Activated naive CD4-positive, alpha-beta T cell treated with anti-CD3 and anti-CD28 coated beads, Interleukin-2, amount 10 ng/mL, durations not matched to agents 7 days and 5 days (primary cell): ENCODE measurements around the gene CBX1.
A peak's percentile ranks its signal among the peaks of the same experiment; 100 is the strongest.

Experiments used
- CTCF ChIA-PET: fragments of 350-600 bp; sonication (Branson Sonifier 250); formaldehyde crosslinking; loops from one replicate; lab custom pipeline; 2021; ENCODE audit warnings: antibody characterized with exemption; lab: Charles Lee
- DNase-seq: peaks from one replicate; pipeline ENCODE4 v3.0.0-alpha.2; 2020
- H3K27ac Mint-ChIP-seq: one replicate; pipeline ENCODE4 v1.8.0; 2021; ENCODE audit warnings: mild to moderate bottlenecking, moderate library complexity, mixed read lengths
- H3K27me3 Mint-ChIP-seq: one replicate; pipeline ENCODE4 v1.8.0; 2021; ENCODE audit warnings: mild to moderate bottlenecking, mixed read lengths
- H3K36me3 Mint-ChIP-seq: one replicate; pipeline ENCODE4 v1.8.0; 2021; ENCODE audit warnings: mixed read lengths
- H3K4me1 Mint-ChIP-seq: one replicate; pipeline ENCODE4 v1.8.0; 2021; ENCODE audit warnings: mixed read lengths
- H3K4me3 Mint-ChIP-seq: one replicate; pipeline ENCODE4 v1.8.0; 2021; ENCODE audit warnings: mild to moderate bottlenecking, moderate library complexity, mixed read lengths
- H3K9me3 Mint-ChIP-seq: one replicate; pipeline ENCODE4 v1.8.0; 2021; ENCODE audit warnings: mixed read lengths

The CBX1 gene

GRCh38 chr17:48101012-48101720, at the start of gene CBX1:
Gene CBX1, minus strand, starts transcription at chr17:48101478. Its CDS starts 24,474 bp downstream, at chr17:48077004.
- peak; percentile 96 for DNase-seq
- H3K9me3 Mint-ChIP-seq: peaks cover 13% of the 10 kb centered on the region
- peak within 1 kb of the TSS; percentile 93 for H3K27ac Mint-ChIP-seq
- peaks cover 69% of the 10 kb centered on the region for H3K4me1 Mint-ChIP-seq
- CTCF ChIA-PET: interaction anchor here (1.0 to 1.1 kb wide), 3 partner anchors 12 to 76 kb away, joined by 3 to 6 read pairs (median 3); no protein-coding TSS in a partner anchor
- no peaks in the 10 kb centered on the region for H3K27me3 Mint-ChIP-seq
- H3K4me3 Mint-ChIP-seq: peak within 1 kb of the TSS; percentile 97
- H3K36me3 Mint-ChIP-seq: peaks cover 15% of the 10 kb centered on the region

GRCh38 chr17:48150597-48151001, 49.3 kb upstream of the CBX1 start:
- CTCF ChIA-PET: no interaction called here
- Mint-ChIP-seq H3K36me3 (peaks cover 40% of the 10 kb centered on the region), H3K9me3 (no peaks in the 10 kb centered on the region), H3K4me3 (no peak overlapping the region), H3K27ac (no peak overlapping the region), H3K4me1 (no peaks in the 10 kb centered on the region), H3K27me3 (no peaks in the 10 kb centered on the region)
- DNase-seq: no peak

GRCh38 chr17:48149787-48150463, 48.6 kb upstream of the CBX1 start:
- no peak overlapping the region for H3K27ac Mint-ChIP-seq
- H3K27me3 Mint-ChIP-seq: no peaks in the 10 kb centered on the region
- peaks cover 41% of the 10 kb centered on the region for H3K36me3 Mint-ChIP-seq
- CTCF ChIA-PET: interaction anchor here (2.1 kb wide), 1 partner anchor 19 kb away, joined by 5 read pairs; no protein-coding TSS in a partner anchor
- H3K9me3 Mint-ChIP-seq: no peaks in the 10 kb centered on the region
- DNase-seq: no peak
- no peaks in the 10 kb centered on the region for H3K4me1 Mint-ChIP-seq
- H3K4me3 Mint-ChIP-seq: no peak overlapping the region

- CTCF ChIA-PET: interaction anchor here (2.1 kb wide), 1 partner anchor 18 kb away, joined by 5 read pairs; no protein-coding TSS in a partner anchor
- H3K4me3 Mint-ChIP-seq: no peak overlapping the region
- H3K36me3 Mint-ChIP-seq: peaks cover 41% of the 10 kb centered on the region
- H3K9me3 Mint-ChIP-seq: no peaks in the 10 kb centered on the region
- no peak overlapping the region for H3K27ac Mint-ChIP-seq
- H3K27me3 Mint-ChIP-seq: no peaks in the 10 kb centered on the region
- no peak for DNase-seq
- no peaks in the 10 kb centered on the region for H3K4me1 Mint-ChIP-seq
These were observed 47.8 kb upstream of the CBX1 start for GRCh38 chr17:48148854-48149786.

- Mint-ChIP-seq H3K27ac (no peak overlapping the region), H3K9me3 (no peaks in the 10 kb centered on the region), H3K27me3 (no peaks in the 10 kb centered on the region), H3K4me3 (no peak overlapping the region), H3K36me3 (peaks cover 41% of the 10 kb centered on the region), H3K4me1 (no peaks in the 10 kb centered on the region)
- DNase-seq: no peak
- CTCF ChIA-PET: interaction anchor here (0.8 to 2.1 kb wide), 2 partner anchors 8 to 17 kb away, joined by 3 to 5 read pairs; no protein-coding TSS in a partner anchor
These were observed 46.9 kb upstream of the CBX1 start for GRCh38 chr17:48148029-48148770.

GRCh38 chr17:48144976-48145798, 43.9 kb upstream of the CBX1 start:
- DNase-seq: no peak
- peaks cover 42% of the 10 kb centered on the region for H3K36me3 Mint-ChIP-seq
- no peaks in the 10 kb centered on the region for H3K9me3 Mint-ChIP-seq
- H3K4me1 Mint-ChIP-seq: peaks cover 3% of the 10 kb centered on the region
- no peak overlapping the region for H3K4me3 Mint-ChIP-seq
- H3K27me3 Mint-ChIP-seq: no peaks in the 10 kb centered on the region
- CTCF ChIA-PET: no interaction called here
- no peak overlapping the region for H3K27ac Mint-ChIP-seq

- Mint-ChIP-seq H3K36me3 (peaks cover 48% of the 10 kb centered on the region), H3K4me3 (no peak overlapping the region), H3K27ac (no peak overlapping the region)
These were observed 43.0 kb upstream of the CBX1 start for GRCh38 chr17:48144231-48144630.

GRCh38 chr17:48143629-48144028, 42.4 kb upstream of the CBX1 start:
- no peak for DNase-seq
- Mint-ChIP-seq H3K9me3 (no peaks in the 10 kb centered on the region), H3K27ac (no peak overlapping the region), H3K4me1 (peaks cover 3% of the 10 kb centered on the region), H3K27me3 (no peaks in the 10 kb centered on the region), H3K4me3 (no peak overlapping the region), H3K36me3 (peaks cover 44% of the 10 kb centered on the region)
- CTCF ChIA-PET: interaction anchor here (0.8 to 0.9 kb wide), 2 partner anchors 9 to 13 kb away, joined by 3 read pairs; no protein-coding TSS in a partner anchor

More at GRCh38 chr17:48144231-48144630, 43.0 kb upstream of the CBX1 start:
- no peak for DNase-seq
- no peaks in the 10 kb centered on the region for H3K9me3 Mint-ChIP-seq
- no peaks in the 10 kb centered on the region for H3K27me3 Mint-ChIP-seq
- CTCF ChIA-PET: no interaction called here
- peaks cover 3% of the 10 kb centered on the region for H3K4me1 Mint-ChIP-seq

GRCh38 chr17:48139944-48140343, 38.7 kb upstream of the CBX1 start:
- Mint-ChIP-seq H3K4me3 (no peak overlapping the region), H3K4me1 (peaks cover 3% of the 10 kb centered on the region), H3K36me3 (peaks cover 38% of the 10 kb centered on the region), H3K27me3 (no peaks in the 10 kb centered on the region), H3K9me3 (no peaks in the 10 kb centered on the region), H3K27ac (peak overlapping the region; percentile 56)
- CTCF ChIA-PET: interaction anchor here (1.1 kb wide), 1 partner anchor 60 kb away, joined by 3 read pairs; no protein-coding TSS in a partner anchor
- no peak for DNase-seq

GRCh38 chr17:48137656-48138055, 36.4 kb upstream of the CBX1 start:
- Mint-ChIP-seq H3K36me3 (peaks cover 37% of the 10 kb centered on the region), H3K4me3 (no peak overlapping the region), H3K9me3 (no peaks in the 10 kb centered on the region), H3K4me1 (peaks cover 3% of the 10 kb centered on the region), H3K27me3 (no peaks in the 10 kb centered on the region), H3K27ac (no peak overlapping the region)
- DNase-seq: no peak
- CTCF ChIA-PET: interaction anchor here (1.1 kb wide), 1 partner anchor 41 kb away, joined by 3 read pairs; no protein-coding TSS in a partner anchor

- CTCF ChIA-PET: interaction anchor here (1.0 to 6.9 kb wide), 6 partner anchors 12 to 484 kb away, joined by 3 to 64 read pairs (median 8); partner anchors contain the start of gene HOXB5
- H3K27ac Mint-ChIP-seq: peak overlapping the region; percentile 64
- H3K36me3 Mint-ChIP-seq: peaks cover 32% of the 10 kb centered on the region
- no peaks in the 10 kb centered on the region for H3K9me3 Mint-ChIP-seq
- no peak overlapping the region for H3K4me3 Mint-ChIP-seq
- no peaks in the 10 kb centered on the region for H3K4me1 Mint-ChIP-seq
- DNase-seq: no peak
- H3K27me3 Mint-ChIP-seq: no peaks in the 10 kb centered on the region
These were observed 33.7 kb upstream of the CBX1 start for GRCh38 chr17:48134912-48135480.

GRCh38 chr17:48132385-48132784, 31.1 kb upstream of the CBX1 start:
- Mint-ChIP-seq H3K9me3 (no peaks in the 10 kb centered on the region), H3K4me3 (no peak overlapping the region), H3K4me1 (no peaks in the 10 kb centered on the region), H3K27ac (no peak overlapping the region), H3K27me3 (no peaks in the 10 kb centered on the region), H3K36me3 (peaks cover 23% of the 10 kb centered on the region)
- no peak for DNase-seq
- CTCF ChIA-PET: interaction anchor here (1.2 to 6.9 kb wide), 5 partner anchors 53 to 461 kb away, joined by 3 to 64 read pairs (median 6); partner anchors contain the start of gene HOXB5
